NCI-H2029 treated with DMSO at 0.1 percent for 48 hours (cell line): ENCODE measurements around the gene LRCH3.
"Not testable (repeated sequence)": the region's sequence is repeated elsewhere in the genome, so short reads cannot be mapped to it uniquely, and the experiment has no call there.

Experiments used
- DNase-seq: peaks from one replicate; lab custom pipeline; 2025; lab: John Stamatoyannopoulos, UW

Gene LRCH3

GRCh38 chr3:197887430-197888053 is 96.5 kb downstream of the LRCH3 start:
- DNase-seq = not testable (repeated sequence)

DNA sequence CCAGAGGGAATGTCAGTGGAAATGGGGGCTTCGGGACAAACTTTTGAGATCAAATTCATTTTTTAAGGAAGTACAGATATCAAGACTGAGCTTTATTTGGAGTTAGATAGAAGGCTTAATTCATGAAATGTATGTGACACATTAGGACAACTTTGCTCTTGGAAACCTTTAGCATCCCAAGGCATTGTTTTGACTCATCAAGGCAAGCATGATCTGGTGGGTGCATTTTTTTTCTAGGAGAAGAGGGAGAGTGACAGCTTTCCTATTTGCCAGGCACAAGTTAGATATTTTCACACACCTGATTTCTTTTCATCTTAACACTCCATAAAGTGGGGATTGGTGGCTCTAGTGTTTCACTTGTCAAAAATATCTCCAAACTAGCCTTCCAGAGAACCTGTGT is 97.5 kb downstream of the LRCH3 start:
- DNase-seq = no peak

DNA sequence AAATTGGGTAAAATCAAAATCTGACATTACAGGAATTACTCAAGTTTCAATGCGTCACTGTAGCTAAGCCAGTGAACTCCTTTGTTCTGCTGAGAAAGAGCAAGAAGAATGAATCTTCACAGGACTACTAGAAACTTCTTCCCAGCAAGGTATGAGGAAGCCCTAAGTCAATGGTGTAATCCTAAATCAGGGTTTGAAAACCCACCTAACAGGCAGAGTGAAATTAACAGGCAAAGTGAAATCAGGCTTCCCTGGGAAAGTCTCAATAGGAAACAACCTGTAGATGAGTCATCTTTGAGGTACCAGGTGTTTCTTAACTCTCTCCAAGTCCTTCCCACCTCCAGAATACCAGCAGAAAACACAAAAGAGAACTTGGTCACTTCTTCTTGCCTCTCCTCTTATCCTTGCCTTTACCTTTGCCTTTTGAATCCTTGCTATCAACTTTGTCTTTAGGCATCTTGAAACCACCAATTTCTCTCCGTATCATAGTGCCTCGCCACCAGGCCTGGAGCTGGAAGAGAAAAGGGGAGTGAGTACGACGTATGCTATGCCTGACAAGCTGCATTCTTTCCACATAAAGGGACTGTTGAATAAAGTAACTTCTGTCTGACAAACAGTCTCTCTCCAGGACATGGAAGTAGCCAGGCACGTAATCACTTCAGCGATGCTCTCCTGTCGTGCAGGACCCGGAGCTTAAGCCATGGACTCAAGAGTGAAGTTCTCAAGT is 98.3 kb downstream of the LRCH3 start:
- DNase-seq = no peak

- DNase-seq = no peak
These were observed 99.6 kb downstream of the LRCH3 start for GRCh38 chr3:197890693-197891092.

DNA sequence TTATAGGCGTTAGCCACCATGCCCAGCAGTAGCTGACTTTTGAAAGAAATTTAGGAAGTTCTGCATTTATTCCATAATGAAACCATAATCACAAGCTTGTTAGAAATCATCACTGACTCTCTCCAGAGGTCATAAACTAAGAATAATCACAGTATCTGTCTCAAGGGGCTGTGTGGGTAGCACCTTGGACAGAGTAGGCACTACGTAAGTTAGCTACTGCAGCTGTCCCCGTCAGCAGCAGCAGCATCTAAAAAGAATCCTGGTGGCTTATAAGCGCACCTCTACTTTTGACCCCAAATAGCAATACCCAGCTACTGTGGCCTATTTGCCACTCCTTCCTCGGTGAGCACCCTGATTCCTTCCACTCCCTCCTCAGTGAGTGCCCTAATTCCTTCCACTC is 101.1 kb downstream of the LRCH3 start:
- no peak for DNase-seq

DNA sequence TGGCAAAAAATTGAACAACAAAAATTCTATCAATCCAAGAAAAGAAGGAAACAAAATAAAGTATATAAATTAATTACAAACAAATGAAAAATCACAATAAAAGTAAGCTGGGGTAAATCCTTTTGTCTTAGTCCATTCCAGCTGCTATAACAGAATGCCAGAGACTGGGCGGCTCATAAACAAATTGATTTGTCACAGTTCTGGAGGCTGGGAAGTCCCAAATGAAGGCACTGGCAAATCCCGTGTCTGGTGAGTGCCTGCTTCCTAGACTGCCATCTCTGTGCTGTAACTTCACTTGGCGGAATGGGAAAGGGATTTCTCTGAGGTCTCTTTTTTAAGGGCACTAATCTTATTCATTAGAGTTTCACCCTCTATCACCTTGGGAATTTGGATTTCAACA is 105.4 kb downstream of the LRCH3 start:
- no peak for DNase-seq

DNA sequence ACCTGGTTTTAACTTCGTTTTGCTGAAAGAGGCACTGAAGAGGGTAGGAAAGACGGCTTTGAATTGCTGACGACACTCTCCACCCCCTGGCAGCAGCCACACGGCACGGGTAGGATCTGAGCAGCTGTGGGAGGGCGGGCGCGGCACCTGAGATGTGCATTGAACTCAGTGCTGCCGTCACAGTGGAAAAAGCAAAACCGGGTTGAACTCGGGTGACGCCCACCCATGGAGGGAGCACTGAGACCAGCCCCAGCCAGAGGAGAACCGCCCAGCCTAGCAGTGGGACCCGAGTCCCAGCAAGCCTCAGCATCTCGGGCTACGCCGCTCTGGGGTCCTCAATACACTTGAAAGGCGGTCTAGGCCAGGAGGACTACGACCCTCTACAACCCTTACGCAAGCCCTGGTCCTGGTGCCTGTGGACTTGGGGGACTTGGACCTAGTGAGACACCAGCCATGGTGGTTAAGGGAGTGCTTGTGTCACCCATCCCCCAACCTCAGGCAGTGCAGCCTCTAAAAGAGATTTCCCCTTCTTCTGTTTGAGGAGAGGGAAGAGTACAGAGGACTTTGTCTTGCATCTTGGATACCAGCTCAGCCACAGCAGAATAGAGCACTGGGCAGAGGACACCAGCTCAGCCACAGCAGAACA is 108.9 kb downstream of the LRCH3 start:
- DNase-seq = no peak

GRCh38 chr3:197901626-197902025 is 110.6 kb downstream of the LRCH3 start:
- DNase-seq = no peak

- DNase-seq = peak; percentile 39
These were observed 115.2 kb downstream of the LRCH3 start for GRCh38 chr3:197906023-197906849.

DNA sequence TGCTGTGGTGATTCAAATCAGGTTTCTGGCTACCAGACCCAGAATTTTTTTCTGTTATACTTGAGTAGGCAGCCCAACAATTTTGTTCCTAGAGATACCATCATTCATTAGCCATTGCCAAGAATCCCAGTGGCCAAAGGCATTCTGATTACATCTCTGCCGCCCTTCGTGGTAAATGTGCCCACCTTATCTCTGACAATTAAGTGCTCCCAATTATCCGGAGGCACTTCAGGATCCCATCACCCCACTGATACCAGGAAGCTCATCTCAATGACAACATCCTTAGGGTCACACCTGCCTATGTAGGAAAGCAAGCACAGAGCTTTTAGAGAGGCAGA is 115.8 kb downstream of the LRCH3 start:
- no peak for DNase-seq

DNA sequence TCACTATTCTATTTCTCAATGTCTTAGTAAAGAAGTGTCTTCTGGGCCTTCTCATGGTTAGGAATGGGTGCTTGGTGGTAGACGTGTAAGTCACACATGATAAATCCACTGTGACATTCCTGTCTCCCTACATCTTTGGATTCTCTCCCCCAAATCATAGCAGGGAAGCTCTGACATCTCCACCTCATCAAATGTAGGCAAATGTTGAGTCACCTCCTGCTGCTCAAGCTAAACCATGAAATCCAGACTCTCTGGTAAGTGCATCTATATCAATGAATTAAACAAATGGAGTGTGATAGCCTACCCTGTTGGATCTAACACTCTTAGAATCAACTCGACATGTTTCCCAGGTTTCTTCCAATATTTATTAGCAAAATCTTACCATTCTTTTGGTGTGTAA is 116.1 kb downstream of the LRCH3 start:
- DNase-seq = no peak

DNA sequence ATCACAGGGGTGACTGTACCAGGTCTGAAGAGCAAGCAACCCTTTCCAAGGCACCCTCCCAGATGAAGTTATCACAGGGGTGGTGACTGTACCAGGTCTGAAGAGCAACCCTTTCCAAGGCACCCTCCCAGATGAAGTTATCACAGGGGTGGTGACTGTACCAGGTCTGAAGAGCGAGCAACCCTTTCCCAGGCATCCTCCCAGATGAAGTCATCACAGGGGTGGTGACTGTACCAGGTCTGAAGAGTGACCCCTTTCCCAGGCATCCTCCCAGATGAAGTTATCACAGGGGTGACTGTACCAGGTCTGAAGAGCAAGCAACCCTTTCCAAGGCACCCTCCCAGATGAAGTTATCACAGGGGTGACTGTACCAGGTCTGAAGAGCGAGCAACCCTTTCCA is 117.5 kb downstream of the LRCH3 start:
- not testable (repeated sequence) for DNase-seq

GRCh38 chr3:197908957-197909701 is 118.1 kb downstream of the LRCH3 start:
- no peak for DNase-seq

DNA sequence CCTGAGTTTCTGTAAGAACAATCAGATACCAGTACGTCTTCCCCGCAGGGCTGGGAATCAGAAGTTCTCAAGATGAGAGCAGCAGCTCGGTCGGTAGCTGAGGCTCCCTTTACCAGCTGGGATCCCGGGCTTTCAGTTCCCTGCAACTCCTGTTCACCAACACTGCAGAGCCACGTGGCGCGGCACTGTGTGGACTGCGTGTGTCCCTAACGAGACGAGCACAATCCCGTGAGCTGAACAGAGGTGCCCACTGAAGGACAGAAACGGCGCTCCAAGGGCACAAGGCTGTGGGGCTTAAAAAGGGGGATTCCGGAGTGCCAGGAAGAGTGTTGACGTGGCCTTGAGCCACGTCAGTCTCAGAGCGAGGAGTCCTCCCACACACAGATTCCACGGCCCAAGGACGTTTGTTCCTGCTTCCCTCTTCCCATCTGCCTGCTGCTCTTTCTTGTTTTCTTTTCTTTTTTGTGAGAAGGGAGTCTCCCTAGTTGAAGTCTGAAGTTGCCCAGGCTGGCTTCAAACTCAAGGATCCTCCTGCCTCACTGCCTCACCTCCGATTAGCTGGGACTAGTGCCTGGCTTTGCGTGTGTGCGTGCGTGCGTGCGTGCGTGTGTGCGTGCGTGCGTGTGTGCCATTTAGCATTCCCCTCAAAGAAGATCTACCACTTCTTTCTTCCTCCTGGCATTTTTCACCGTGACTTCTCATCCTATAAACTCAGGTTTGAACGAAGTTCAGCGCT is 121.9 kb downstream of the LRCH3 start:
- no peak for DNase-seq

GRCh38 chr3:197913641-197914380 is 122.8 kb downstream of the LRCH3 start:
- DNase-seq = no peak

DNA sequence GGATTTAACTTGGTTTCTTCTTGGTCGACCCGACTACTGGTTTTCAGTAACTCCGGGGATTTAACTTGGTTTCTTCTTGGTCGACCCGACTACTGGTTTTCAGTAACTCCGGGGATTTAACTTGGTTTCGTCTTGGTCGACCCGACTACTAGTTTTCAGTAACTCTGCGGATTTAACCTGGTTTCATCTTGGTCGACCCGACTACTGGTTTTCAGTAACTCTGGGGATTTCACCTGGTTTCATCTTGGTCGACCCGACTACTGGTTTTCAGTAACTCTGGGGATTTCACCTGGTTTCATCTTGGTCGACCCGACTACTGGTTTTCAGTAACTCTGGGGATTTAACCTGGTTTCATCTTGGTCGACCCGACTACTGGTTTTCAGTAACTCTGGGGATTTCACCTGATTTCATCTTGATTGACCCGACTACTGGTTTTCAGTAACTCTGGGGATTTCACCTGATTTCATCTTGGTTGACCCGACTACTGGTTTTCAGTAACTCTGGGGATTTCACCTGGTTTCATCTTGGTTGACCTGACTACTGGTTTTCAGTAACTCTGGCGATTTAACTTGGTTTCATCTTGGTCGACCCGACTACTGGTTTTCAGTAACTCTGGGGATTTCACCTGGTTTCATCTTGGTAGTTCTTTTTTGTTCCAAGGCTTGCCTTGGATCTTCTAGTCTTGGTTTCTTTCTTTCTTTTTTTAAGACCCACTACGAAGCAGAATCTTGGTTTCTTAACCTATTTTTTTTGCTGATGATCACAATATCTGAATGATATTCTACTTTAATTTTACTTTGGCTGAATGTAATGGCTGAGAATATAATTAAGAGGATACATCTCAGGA is 130.6 kb downstream of the LRCH3 start:
- not testable (repeated sequence) for DNase-seq

DNA sequence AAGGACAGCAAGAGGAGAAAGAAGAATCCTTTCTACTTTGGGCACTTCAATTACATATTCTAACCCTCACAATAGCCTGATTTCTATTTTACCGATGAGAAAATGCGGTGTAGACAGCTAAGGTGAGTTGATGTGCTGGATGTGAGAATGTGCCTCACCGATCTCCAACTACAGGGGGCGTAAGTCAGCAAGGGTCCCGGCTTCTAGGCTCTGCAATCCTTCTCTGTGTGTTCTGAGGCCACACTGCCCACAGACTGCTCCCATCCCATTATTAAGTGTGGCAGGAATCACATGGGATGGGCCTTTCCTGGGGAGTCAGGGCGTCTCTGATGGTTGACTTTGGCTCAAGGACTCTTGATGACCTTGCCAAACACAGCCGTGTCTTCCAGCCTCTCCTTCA is 135.4 kb downstream of the LRCH3 start:
- DNase-seq = no peak

DNA sequence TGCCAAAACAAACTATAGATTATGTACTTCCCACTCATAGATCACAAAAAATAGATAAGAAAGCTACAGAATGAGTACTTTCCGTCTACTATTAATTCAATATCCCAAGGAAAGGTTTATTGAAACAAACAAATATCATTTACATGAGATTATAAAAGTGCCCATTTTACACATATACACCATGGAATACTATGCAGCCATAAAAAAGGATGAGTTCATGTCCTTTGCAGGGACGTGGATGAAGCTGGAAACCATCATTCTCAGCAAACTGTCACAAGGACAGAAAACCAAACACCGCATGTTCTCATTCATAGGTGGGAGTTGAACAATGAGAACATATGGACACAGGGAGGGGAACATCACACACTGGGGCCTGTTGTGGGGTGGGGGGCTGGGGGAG is 136.5 kb downstream of the LRCH3 start:
- DNase-seq = not testable (repeated sequence)

- DNase-seq = no peak
These were observed 145.8 kb downstream of the LRCH3 start for GRCh38 chr3:197936819-197937384.
